ENCODE measurements around the gene SMIM41. TPM values are rescaled to one million over a fixed set of nuclear protein-coding genes. Genes with fewer than 3 reads are reported as not detected.

The SMIM41 gene
- total RNA-seq, 1 donor from 2014 or later = not detected

- TF ChIP-seq CTCF (conservative IDR thresholded peaks at IDR 0.05; ENCODE audit: low read depth, low read length) = no peak
- H3K4me3 ChIP-seq (ENCODE audit: low read depth, low read length) = no peak overlapping the region
- no peak for DNase-seq (ENCODE audit: low read depth)
These were observed 66.0 kb downstream of the SMIM41 start for GRCh38 chr12:52145228-52146088.

- TF ChIP-seq CTCF (conservative IDR thresholded peaks at IDR 0.05; ENCODE audit: low read depth, low read length) = no peak
- H3K4me3 ChIP-seq (ENCODE audit: low read depth, low read length) = no peak overlapping the region
- no peak for DNase-seq (ENCODE audit: low read depth)
These were observed 66.8 kb downstream of the SMIM41 start for GRCh38 chr12:52146089-52146821.

- no peak for DNase-seq (ENCODE audit: low read depth)
- no peak overlapping the region for H3K4me3 ChIP-seq (ENCODE audit: low read depth, low read length)
- no peak for TF ChIP-seq CTCF (conservative IDR thresholded peaks at IDR 0.05; ENCODE audit: low read depth, low read length)
These were observed 67.4 kb downstream of the SMIM41 start for GRCh38 chr12:52146822-52147366.

- DNase-seq (ENCODE audit: low read depth) = peak; percentile 71
- H3K4me3 ChIP-seq (ENCODE audit: low read depth, low read length) = no peak overlapping the region
- no peak for TF ChIP-seq CTCF (conservative IDR thresholded peaks at IDR 0.05; ENCODE audit: low read depth, low read length)
These were observed 68.0 kb downstream of the SMIM41 start for GRCh38 chr12:52147367-52147963.

- no peak overlapping the region for H3K4me3 ChIP-seq (ENCODE audit: low read depth, low read length)
- no peak for TF ChIP-seq CTCF (conservative IDR thresholded peaks at IDR 0.05; ENCODE audit: low read depth, low read length)
- no peak for DNase-seq (ENCODE audit: low read depth)
These were observed 68.5 kb downstream of the SMIM41 start for GRCh38 chr12:52147964-52148463.

- H3K4me3 ChIP-seq (ENCODE audit: low read depth, low read length) = no peak overlapping the region
- no peak for DNase-seq (ENCODE audit: low read depth)
- TF ChIP-seq CTCF (conservative IDR thresholded peaks at IDR 0.05; ENCODE audit: low read depth, low read length) = no peak
These were observed 69.1 kb downstream of the SMIM41 start for GRCh38 chr12:52148464-52149181.
